Astrocyte (in vitro differentiated cells and primary cell): ENCODE results near the gene FLRT1.

Source experiments
- EZH2 ChIP-seq: IDR thresholded peaks from 2 replicates; pipeline ENCODE4 v1.6.1; 2012; ENCODE audit warnings: mild to moderate bottlenecking, low read length, inconsistent platforms; ENCODE audit not compliant: insufficient read depth
- TF ChIP-seq, protein P1 (sequence below): IDR thresholded peaks from 2 replicates; pipeline ENCODE4 v1.5.1; 2011; ENCODE audit warnings: low read depth, mild to moderate bottlenecking, inconsistent platforms, low read length, moderate library complexity; ENCODE audit not compliant: insufficient read depth

DNA sequence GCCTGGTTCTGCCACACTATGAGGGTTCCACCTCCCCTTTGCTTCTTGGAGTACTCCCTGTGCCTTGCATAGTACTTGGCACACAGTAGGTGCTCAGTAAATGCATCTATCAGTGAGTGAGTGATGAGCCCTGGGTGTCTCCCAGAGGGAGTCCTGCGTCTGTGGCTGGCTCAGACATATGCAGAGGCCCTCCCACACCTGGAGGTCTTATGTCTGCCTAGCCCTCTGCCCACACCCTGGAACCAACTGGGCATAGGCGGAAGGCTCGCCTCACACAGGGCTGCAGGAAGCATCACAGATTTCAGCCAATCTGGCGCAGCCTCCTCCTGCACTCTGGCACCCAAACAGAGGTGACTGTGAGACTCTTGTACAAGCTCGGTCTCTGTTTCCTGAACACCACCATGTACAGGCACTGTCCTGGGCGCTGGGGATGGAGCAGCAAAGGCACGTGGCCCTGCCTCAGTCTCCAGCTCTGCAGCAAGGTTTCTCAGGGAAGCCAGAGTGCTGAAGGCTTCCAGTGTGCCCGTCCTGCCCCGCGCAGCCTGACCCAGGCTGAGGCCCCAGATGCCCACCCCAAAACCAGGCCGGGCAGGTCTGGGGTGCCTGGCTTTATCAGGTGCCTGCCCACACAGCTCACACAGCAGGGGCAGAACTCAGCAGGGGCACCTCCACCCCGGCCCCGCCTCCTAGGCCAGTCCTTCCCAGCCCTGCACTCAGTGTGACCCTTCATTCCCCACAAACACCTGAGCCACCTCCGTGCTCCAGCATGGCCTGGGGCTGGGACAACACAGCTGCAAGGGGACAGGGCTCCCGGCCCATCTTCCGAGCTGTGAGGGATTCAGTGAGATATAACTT lies 26.7 kb downstream of the FLRT1 start:
- no peak for TF ChIP-seq EZH2
- TF ChIP-seq, protein P1, sequence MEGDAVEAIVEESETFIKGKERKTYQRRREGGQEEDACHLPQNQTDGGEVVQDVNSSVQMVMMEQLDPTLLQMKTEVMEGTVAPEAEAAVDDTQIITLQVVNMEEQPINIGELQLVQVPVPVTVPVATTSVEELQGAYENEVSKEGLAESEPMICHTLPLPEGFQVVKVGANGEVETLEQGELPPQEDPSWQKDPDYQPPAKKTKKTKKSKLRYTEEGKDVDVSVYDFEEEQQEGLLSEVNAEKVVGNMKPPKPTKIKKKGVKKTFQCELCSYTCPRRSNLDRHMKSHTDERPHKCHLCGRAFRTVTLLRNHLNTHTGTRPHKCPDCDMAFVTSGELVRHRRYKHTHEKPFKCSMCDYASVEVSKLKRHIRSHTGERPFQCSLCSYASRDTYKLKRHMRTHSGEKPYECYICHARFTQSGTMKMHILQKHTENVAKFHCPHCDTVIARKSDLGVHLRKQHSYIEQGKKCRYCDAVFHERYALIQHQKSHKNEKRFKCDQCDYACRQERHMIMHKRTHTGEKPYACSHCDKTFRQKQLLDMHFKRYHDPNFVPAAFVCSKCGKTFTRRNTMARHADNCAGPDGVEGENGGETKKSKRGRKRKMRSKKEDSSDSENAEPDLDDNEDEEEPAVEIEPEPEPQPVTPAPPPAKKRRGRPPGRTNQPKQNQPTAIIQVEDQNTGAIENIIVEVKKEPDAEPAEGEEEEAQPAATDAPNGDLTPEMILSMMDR, result no peak
